ENCODE data around the gene KYNU.
"Not testable (repeated sequence)": the region's sequence is repeated elsewhere in the genome, so short reads cannot be mapped to it uniquely, and the experiment has no call there.

KYNU gene

GRCh38 chr2:142936629-142937028, 59.2 kb downstream of the KYNU start:
- no peaks in the 10 kb centered on the region for H3K9me3 ChIP-seq (ENCODE audit: control insufficient read depth in 1 of 2, low read length in 2 of 2)
- no peak overlapping the region for H3K9ac ChIP-seq (ENCODE audit: low read depth in 1 of 2, low read length in 2 of 2)
- H3K4me1 ChIP-seq (ENCODE audit: control insufficient read depth in 1 of 2, insufficient read depth in 2 of 2, low read length in 2 of 2): no peaks in the 10 kb centered on the region
- H3K4me3 ChIP-seq (ENCODE audit: low read depth in 1 of 2, low read length in 2 of 2): no peak overlapping the region
- no peaks in the 10 kb centered on the region for H3K27me3 ChIP-seq (ENCODE audit: control insufficient read depth in 1 of 2, insufficient read depth in 2 of 2, low read length in 2 of 2)
- H3K36me3 ChIP-seq (ENCODE audit: control insufficient read depth in 1 of 2, insufficient read depth in 2 of 2, low read length in 2 of 2): no peaks in the 10 kb centered on the region
- no peak overlapping the region for H3K27ac ChIP-seq (ENCODE audit: low read depth, low read length)

GRCh38 chr2:142937347-142937746, 59.9 kb downstream of the KYNU start:
- Histone ChIP-seq H3K9ac (ENCODE audit: low read depth in 1 of 2, low read length in 2 of 2) (no peak overlapping the region), H3K27me3 (ENCODE audit: control insufficient read depth in 1 of 2, insufficient read depth in 2 of 2, low read length in 2 of 2) (no peaks in the 10 kb centered on the region), H3K27ac (ENCODE audit: low read depth, low read length) (no peak overlapping the region), H3K36me3 (ENCODE audit: control insufficient read depth in 1 of 2, insufficient read depth in 2 of 2, low read length in 2 of 2) (no peaks in the 10 kb centered on the region), H3K4me3 (ENCODE audit: low read depth in 1 of 2, low read length in 2 of 2) (no peak overlapping the region), H3K4me1 (ENCODE audit: control insufficient read depth in 1 of 2, insufficient read depth in 2 of 2, low read length in 2 of 2) (no peaks in the 10 kb centered on the region), H3K9me3 (ENCODE audit: control insufficient read depth in 1 of 2, low read length in 2 of 2) (no peaks in the 10 kb centered on the region)

GRCh38 chr2:142938240-142938639, 60.8 kb downstream of the KYNU start:
- Histone ChIP-seq H3K9ac (ENCODE audit: low read depth in 1 of 2, low read length in 2 of 2) (no peak overlapping the region), H3K27me3 (ENCODE audit: control insufficient read depth in 1 of 2, insufficient read depth in 2 of 2, low read length in 2 of 2) (no peaks in the 10 kb centered on the region), H3K27ac (ENCODE audit: low read depth, low read length) (no peak overlapping the region), H3K4me3 (ENCODE audit: low read depth in 1 of 2, low read length in 2 of 2) (no peak overlapping the region), H3K4me1 (ENCODE audit: control insufficient read depth in 1 of 2, insufficient read depth in 2 of 2, low read length in 2 of 2) (no peaks in the 10 kb centered on the region), H3K36me3 (ENCODE audit: control insufficient read depth in 1 of 2, insufficient read depth in 2 of 2, low read length in 2 of 2) (no peaks in the 10 kb centered on the region), H3K9me3 (ENCODE audit: control insufficient read depth in 1 of 2, low read length in 2 of 2) (no peaks in the 10 kb centered on the region)

- Histone ChIP-seq H3K36me3 (ENCODE audit: control insufficient read depth in 1 of 2, insufficient read depth in 2 of 2, low read length in 2 of 2) (no peaks in the 10 kb centered on the region), H3K9me3 (ENCODE audit: control insufficient read depth in 1 of 2, low read length in 2 of 2) (no peaks in the 10 kb centered on the region), H3K9ac (ENCODE audit: low read depth in 1 of 2, low read length in 2 of 2) (no peak overlapping the region), H3K4me1 (ENCODE audit: control insufficient read depth in 1 of 2, insufficient read depth in 2 of 2, low read length in 2 of 2) (no peaks in the 10 kb centered on the region), H3K4me3 (ENCODE audit: low read depth in 1 of 2, low read length in 2 of 2) (no peak overlapping the region), H3K27ac (ENCODE audit: low read depth, low read length) (no peak overlapping the region), H3K27me3 (ENCODE audit: control insufficient read depth in 1 of 2, insufficient read depth in 2 of 2, low read length in 2 of 2) (no peaks in the 10 kb centered on the region)
These were observed 63.3 kb downstream of the KYNU start for GRCh38 chr2:142940606-142941223.

GRCh38 chr2:142942690-142943089, 65.2 kb downstream of the KYNU start:
- Histone ChIP-seq H3K9me3 (ENCODE audit: control insufficient read depth in 1 of 2, low read length in 2 of 2) (no peaks in the 10 kb centered on the region), H3K27ac (ENCODE audit: low read depth, low read length) (no peak overlapping the region), H3K4me1 (ENCODE audit: control insufficient read depth in 1 of 2, insufficient read depth in 2 of 2, low read length in 2 of 2) (no peaks in the 10 kb centered on the region), H3K36me3 (ENCODE audit: control insufficient read depth in 1 of 2, insufficient read depth in 2 of 2, low read length in 2 of 2) (no peaks in the 10 kb centered on the region), H3K27me3 (ENCODE audit: control insufficient read depth in 1 of 2, insufficient read depth in 2 of 2, low read length in 2 of 2) (no peaks in the 10 kb centered on the region), H3K4me3 (ENCODE audit: low read depth in 1 of 2, low read length in 2 of 2) (no peak overlapping the region), H3K9ac (ENCODE audit: low read depth in 1 of 2, low read length in 2 of 2) (no peak overlapping the region)

GRCh38 chr2:142944264-142944663, 66.8 kb downstream of the KYNU start:
- Histone ChIP-seq H3K9me3 (ENCODE audit: control insufficient read depth in 1 of 2, low read length in 2 of 2) (no peaks in the 10 kb centered on the region), H3K4me1 (ENCODE audit: control insufficient read depth in 1 of 2, insufficient read depth in 2 of 2, low read length in 2 of 2) (no peaks in the 10 kb centered on the region), H3K9ac (ENCODE audit: low read depth in 1 of 2, low read length in 2 of 2) (no peak overlapping the region), H3K36me3 (ENCODE audit: control insufficient read depth in 1 of 2, insufficient read depth in 2 of 2, low read length in 2 of 2) (no peaks in the 10 kb centered on the region), H3K27me3 (ENCODE audit: control insufficient read depth in 1 of 2, insufficient read depth in 2 of 2, low read length in 2 of 2) (no peaks in the 10 kb centered on the region), H3K27ac (ENCODE audit: low read depth, low read length) (no peak overlapping the region), H3K4me3 (ENCODE audit: low read depth in 1 of 2, low read length in 2 of 2) (no peak overlapping the region)

GRCh38 chr2:142944721-142945120, 67.3 kb downstream of the KYNU start:
- Histone ChIP-seq H3K36me3 (ENCODE audit: control insufficient read depth in 1 of 2, insufficient read depth in 2 of 2, low read length in 2 of 2) (no peaks in the 10 kb centered on the region), H3K27ac (ENCODE audit: low read depth, low read length) (no peak overlapping the region), H3K9me3 (ENCODE audit: control insufficient read depth in 1 of 2, low read length in 2 of 2) (no peaks in the 10 kb centered on the region), H3K27me3 (ENCODE audit: control insufficient read depth in 1 of 2, insufficient read depth in 2 of 2, low read length in 2 of 2) (no peaks in the 10 kb centered on the region), H3K9ac (ENCODE audit: low read depth in 1 of 2, low read length in 2 of 2) (no peak overlapping the region), H3K4me1 (ENCODE audit: control insufficient read depth in 1 of 2, insufficient read depth in 2 of 2, low read length in 2 of 2) (no peaks in the 10 kb centered on the region), H3K4me3 (ENCODE audit: low read depth in 1 of 2, low read length in 2 of 2) (no peak overlapping the region)

- no peaks in the 10 kb centered on the region for H3K9me3 ChIP-seq (ENCODE audit: control insufficient read depth in 1 of 2, low read length in 2 of 2)
- H3K4me3 ChIP-seq (ENCODE audit: low read depth in 1 of 2, low read length in 2 of 2): no peak overlapping the region
- no peaks in the 10 kb centered on the region for H3K4me1 ChIP-seq (ENCODE audit: control insufficient read depth in 1 of 2, insufficient read depth in 2 of 2, low read length in 2 of 2)
- H3K9ac ChIP-seq (ENCODE audit: low read depth in 1 of 2, low read length in 2 of 2): no peak overlapping the region
- no peaks in the 10 kb centered on the region for H3K27me3 ChIP-seq (ENCODE audit: control insufficient read depth in 1 of 2, insufficient read depth in 2 of 2, low read length in 2 of 2)
- H3K36me3 ChIP-seq (ENCODE audit: control insufficient read depth in 1 of 2, insufficient read depth in 2 of 2, low read length in 2 of 2): no peaks in the 10 kb centered on the region
- no peak overlapping the region for H3K27ac ChIP-seq (ENCODE audit: low read depth, low read length)
These were observed 69.5 kb downstream of the KYNU start for GRCh38 chr2:142946941-142947340.

GRCh38 chr2:142948723-142949122, 71.3 kb downstream of the KYNU start:
- H3K36me3 ChIP-seq (ENCODE audit: control insufficient read depth in 1 of 2, insufficient read depth in 2 of 2, low read length in 2 of 2); H3K4me3 ChIP-seq (ENCODE audit: low read depth in 1 of 2, low read length in 2 of 2); H3K9me3 ChIP-seq (ENCODE audit: control insufficient read depth in 1 of 2, low read length in 2 of 2); H3K4me1 ChIP-seq (ENCODE audit: control insufficient read depth in 1 of 2, insufficient read depth in 2 of 2, low read length in 2 of 2); H3K9ac ChIP-seq (ENCODE audit: low read depth in 1 of 2, low read length in 2 of 2); H3K27me3 ChIP-seq (ENCODE audit: control insufficient read depth in 1 of 2, insufficient read depth in 2 of 2, low read length in 2 of 2); H3K27ac ChIP-seq (ENCODE audit: low read depth, low read length): not testable (repeated sequence)

GRCh38 chr2:142950323-142950722, 72.9 kb downstream of the KYNU start:
- not testable (repeated sequence) for H3K27ac ChIP-seq (ENCODE audit: low read depth, low read length); H3K36me3 ChIP-seq (ENCODE audit: control insufficient read depth in 1 of 2, insufficient read depth in 2 of 2, low read length in 2 of 2); H3K4me1 ChIP-seq (ENCODE audit: control insufficient read depth in 1 of 2, insufficient read depth in 2 of 2, low read length in 2 of 2); H3K27me3 ChIP-seq (ENCODE audit: control insufficient read depth in 1 of 2, insufficient read depth in 2 of 2, low read length in 2 of 2); H3K9ac ChIP-seq (ENCODE audit: low read depth in 1 of 2, low read length in 2 of 2); H3K9me3 ChIP-seq (ENCODE audit: control insufficient read depth in 1 of 2, low read length in 2 of 2); H3K4me3 ChIP-seq (ENCODE audit: low read depth in 1 of 2, low read length in 2 of 2)

Measured in duodenal mucosa (tissue), 2 donors.